HFFc6 (cell line): ENCODE results near the gene TFAP2E. TPM values are rescaled to one million over a fixed set of nuclear protein-coding genes. Genes with fewer than 3 reads are reported as not detected.

Experiments
- DNase-seq: peaks from one replicate; pipeline ENCODE4 v3.0.0-alpha.2; 2018
- H3K27ac Mint-ChIP-seq: 2 replicates; pipeline ENCODE4 v1.8.0; 2020; ENCODE audit warnings: mild to moderate bottlenecking, mixed read lengths
- H3K27me3 Mint-ChIP-seq: 2 replicates; pipeline ENCODE4 v1.8.0; 2021; ENCODE audit warnings: mild to moderate bottlenecking, moderate library complexity, mixed read lengths; ENCODE audit not compliant: insufficient read depth
- H3K36me3 Mint-ChIP-seq: 2 replicates; pipeline ENCODE4 v1.8.0; 2021; ENCODE audit warnings: low read depth, mixed read lengths
- H3K4me1 Mint-ChIP-seq: 2 replicates; pipeline ENCODE4 v1.8.0; 2020; ENCODE audit warnings: low read depth, mixed read lengths
- H3K4me3 Mint-ChIP-seq: 2 replicates; pipeline ENCODE4 v1.8.0; 2020; ENCODE audit warnings: mild to moderate bottlenecking, moderate library complexity, mixed read lengths
- H3K9me3 Mint-ChIP-seq: 2 replicates; pipeline ENCODE4 v1.8.0; 2020; ENCODE audit warnings: mild to moderate bottlenecking, mixed read lengths
- CTCF ChIP-seq: fragments of 200-600 bp; sonication (generic); IDR thresholded peaks from 2 replicates; pipeline ENCODE4 v1.5.0; 2021; ENCODE audit warnings: antibody characterized with exemption, mild to moderate bottlenecking
- total RNA-seq, 6 experiments: library from RNA; stranded (reverse); fragmentation: NEBNext Ultra II Directional; extraction: Animal tissue kit (Norgen Biotek cat#: 25700); gene quantifications; 2 replicates in 1 of 6; 3 replicates in 5 of 6; pipeline ENCODE4 v1.2.3, GENCODE V29; 2021

Gene TFAP2E
- total RNA-seq, 6 experiments from 2014 or later = 0.11 to 0.21 (median 0.13) TPM

- H3K36me3 Mint-ChIP-seq = peaks cover 9% of the 10 kb centered on the region
- H3K27ac Mint-ChIP-seq = no peak overlapping the region
- H3K9me3 Mint-ChIP-seq = no peaks in the 10 kb centered on the region
- no peak for DNase-seq
- peaks cover 2% of the 10 kb centered on the region; the same call in 1 of the 2 replicates for H3K27me3 Mint-ChIP-seq
- TF ChIP-seq CTCF = no peak
- no peaks in the 10 kb centered on the region for H3K4me1 Mint-ChIP-seq
- H3K4me3 Mint-ChIP-seq = no peak overlapping the region
Measured at GRCh38 chr1:35597870-35598269, 24.8 kb downstream of the TFAP2E start.

GRCh38 chr1:35598895-35599294 is 25.8 kb downstream of the TFAP2E start:
- Mint-ChIP-seq H3K27me3 (peaks cover 2% of the 10 kb centered on the region; the same call in 1 of the 2 replicates), H3K4me1 (peaks cover 9% of the 10 kb centered on the region), H3K9me3 (no peaks in the 10 kb centered on the region), H3K4me3 (no peak overlapping the region), H3K27ac (no peak overlapping the region), H3K36me3 (peaks cover 17% of the 10 kb centered on the region)
- no peak for DNase-seq
- TF ChIP-seq CTCF = no peak

- H3K27ac Mint-ChIP-seq = no peak overlapping the region
- no peaks in the 10 kb centered on the region for H3K9me3 Mint-ChIP-seq
- no peak for DNase-seq
- no peak overlapping the region for H3K4me3 Mint-ChIP-seq
- H3K27me3 Mint-ChIP-seq = peaks cover 2% of the 10 kb centered on the region
- peaks cover 15% of the 10 kb centered on the region for H3K4me1 Mint-ChIP-seq
- H3K36me3 Mint-ChIP-seq = peaks cover 22% of the 10 kb centered on the region
- TF ChIP-seq CTCF = no peak
Measured at GRCh38 chr1:35599411-35599810, 26.3 kb downstream of the TFAP2E start.

GRCh38 chr1:35600593-35600992 is 27.5 kb downstream of the TFAP2E start:
- H3K36me3 Mint-ChIP-seq = peaks cover 23% of the 10 kb centered on the region
- H3K4me3 Mint-ChIP-seq = no peak overlapping the region
- no peaks in the 10 kb centered on the region for H3K9me3 Mint-ChIP-seq
- DNase-seq = no peak
- peaks cover 26% of the 10 kb centered on the region for H3K4me1 Mint-ChIP-seq
- no peak for TF ChIP-seq CTCF
- peaks cover 2% of the 10 kb centered on the region for H3K27me3 Mint-ChIP-seq
- H3K27ac Mint-ChIP-seq = no peak overlapping the region

GRCh38 chr1:35603468-35603867 is 30.4 kb downstream of the TFAP2E start:
- Mint-ChIP-seq H3K36me3 (peaks cover 43% of the 10 kb centered on the region), H3K4me1 (peaks cover 50% of the 10 kb centered on the region), H3K27ac (peak overlapping the region; percentile 39), H3K27me3 (no peaks in the 10 kb centered on the region; the same call in 1 of the 2 replicates), H3K4me3 (no peak overlapping the region), H3K9me3 (peaks cover 3% of the 10 kb centered on the region; the same call in 1 of the 2 replicates)
- no peak for DNase-seq
- TF ChIP-seq CTCF = no peak

GRCh38 chr1:35603941-35604340 is 30.8 kb downstream of the TFAP2E start:
- DNase-seq = no peak
- no peaks in the 10 kb centered on the region; the same call in 1 of the 2 replicates for H3K27me3 Mint-ChIP-seq
- H3K36me3 Mint-ChIP-seq = peaks cover 45% of the 10 kb centered on the region
- H3K4me3 Mint-ChIP-seq = no peak overlapping the region
- H3K4me1 Mint-ChIP-seq = peaks cover 50% of the 10 kb centered on the region
- TF ChIP-seq CTCF = no peak
- peaks cover 3% of the 10 kb centered on the region; the same call in 1 of the 2 replicates for H3K9me3 Mint-ChIP-seq
- peak overlapping the region; percentile 39 for H3K27ac Mint-ChIP-seq
